Gastroesophageal sphincter (tissue), 3 donors: ENCODE measurements around the gene PSG4.
"Not testable (repeated sequence)": the region's sequence is repeated elsewhere in the genome, so short reads cannot be mapped to it uniquely, and the experiment has no call there.

Experiments used
- CTCF ChIP-seq, 4 experiments: fragments of 200-600 bp in 2 of 4; fragments of 450-650 bp in 2 of 4; sonication (generic) in 1 of 4; IDR thresholded peaks; one replicate each; pipeline ENCODE4 v1.5.1; 2017 to 2019; ENCODE audit warnings: antibody characterized with exemption in 4 of 4, mild to moderate bottlenecking in 2 of 4, moderate library complexity in 2 of 4
- POLR2A ChIP-seq, 2 donors: fragments of 450-650 bp; IDR thresholded peaks; one replicate each; pipeline ENCODE4 v1.6.1; 2017; ENCODE audit warnings: antibody characterized with exemption in 2 of 2, mild to moderate bottlenecking in 2 of 2, moderate library complexity in 1 of 2
- POLR2AphosphoS5 ChIP-seq: sonication (generic); formaldehyde crosslinking; IDR thresholded peaks from one replicate; pipeline ENCODE4 v1.6.1; 2017; ENCODE audit warnings: antibody characterized with exemption

- not testable (repeated sequence) for TF ChIP-seq POLR2AphosphoS5; POLR2A (IDR thresholded peaks at IDR 0.05); CTCF (IDR thresholded peaks at IDR 0.05)
Observed at GRCh38 chr19:43197666-43198397, 7.6 kb downstream of the PSG4 start.
